HEK293T (cell line): ENCODE results near the gene MARK4.

ENCODE experiments used
- CTCF ChIA-PET: fragments of 350-600 bp; formaldehyde crosslinking; extraction: SDS; loops from one replicate; lab custom pipeline; 2021; ENCODE audit warnings: antibody characterized with exemption, inconsistent platforms; lab: Yijun Ruan, JAX
- POLR2A ChIA-PET: fragments of 350-600 bp; formaldehyde crosslinking; extraction: SDS; loops from one replicate; lab custom pipeline; 2020; ENCODE audit warnings: antibody characterized with exemption, inconsistent platforms; lab: Yijun Ruan, JAX
- DNase-seq: peaks from one replicate; pipeline ENCODE4 v3.0.0; 2012; ENCODE audit warnings: mixed read lengths; ENCODE audit errors: extremely low spot score
- ARNT ChIP-seq: fragments of 450-650 bp; IDR thresholded peaks from 2 replicates; pipeline ENCODE4 v1.6.1; 2017; ENCODE audit warnings: mild to moderate bottlenecking
- BHLHE40 ChIP-seq: fragments of 450-650 bp; IDR thresholded peaks from 2 replicates; pipeline ENCODE4 v1.6.1; 2016; ENCODE audit warnings: mild to moderate bottlenecking, moderate library complexity, borderline replicate concordance
- CTBP1 ChIP-seq: fragments of 450-650 bp; IDR thresholded peaks from 2 replicates; pipeline ENCODE4 v1.6.1; 2016; ENCODE audit warnings: borderline replicate concordance
- ELF4 ChIP-seq: fragments of 450-650 bp; IDR thresholded peaks from 2 replicates; pipeline ENCODE4 v1.6.1; 2017; ENCODE audit warnings: antibody characterized with exemption
- FOXA1 ChIP-seq: fragments of 450-650 bp; IDR thresholded peaks from 2 replicates; pipeline ENCODE4 v1.6.1; 2016; ENCODE audit warnings: mild to moderate bottlenecking
- FOXK2 ChIP-seq: fragments of 450-650 bp; IDR thresholded peaks from 2 replicates; pipeline ENCODE4 v1.6.1; 2016; ENCODE audit warnings: mild to moderate bottlenecking
- FOXM1 ChIP-seq: fragments of 450-650 bp; IDR thresholded peaks from 2 replicates; pipeline ENCODE4 v1.6.1; 2017; ENCODE audit warnings: mild to moderate bottlenecking, borderline replicate concordance
- HDGF ChIP-seq: fragments of 450-650 bp; IDR thresholded peaks from 2 replicates; pipeline ENCODE4 v1.6.1; 2017; ENCODE audit warnings: antibody characterized with exemption, borderline replicate concordance
- L3MBTL2 ChIP-seq: fragments of 450-650 bp; conservative IDR thresholded peaks from 2 replicates; pipeline ENCODE4 v1.6.1; 2016; ENCODE audit warnings: mild to moderate bottlenecking
- LEF1 ChIP-seq: fragments of 450-650 bp; IDR thresholded peaks from 2 replicates; pipeline ENCODE4 v1.6.1; 2017; ENCODE audit warnings: mild to moderate bottlenecking, borderline replicate concordance
- NFRKB ChIP-seq: fragments of 450-650 bp; IDR thresholded peaks from 2 replicates; pipeline ENCODE4 v1.6.1; 2016; ENCODE audit warnings: mild to moderate bottlenecking, moderate library complexity
- PKNOX1 ChIP-seq: fragments of 450-650 bp; IDR thresholded peaks from 2 replicates; pipeline ENCODE4 v1.6.1; 2016
- SP1 ChIP-seq: fragments of 450-650 bp; IDR thresholded peaks from 2 replicates; pipeline ENCODE4 v1.6.1; 2017
- SUZ12 ChIP-seq: fragments of 450-650 bp; IDR thresholded peaks from 2 replicates; pipeline ENCODE4 v1.6.1; 2016; ENCODE audit warnings: mild to moderate bottlenecking
- TARDBP ChIP-seq: fragments of 450-650 bp; IDR thresholded peaks from 2 replicates; pipeline ENCODE4 v1.6.1; 2016
- ZNF384 ChIP-seq: fragments of 450-650 bp; IDR thresholded peaks from 2 replicates; pipeline ENCODE4 v1.6.1; 2016

MARK4 gene

GRCh38 chr19:45273521-45273855, 22.4 kb downstream of the MARK4 start:
- ChIA-PET POLR2A (no interaction called here), CTCF (no interaction called here)
- TF ChIP-seq FOXA1: no peak
- TF ChIP-seq BHLHE40: no peak
- no peak for TF ChIP-seq CTBP1
- TF ChIP-seq ELF4: no peak
- TF ChIP-seq SUZ12: no peak
- DNase-seq: no peak

GRCh38 chr19:45275370-45275971, 24.4 kb downstream of the MARK4 start:
- peak; percentile 62 for TF ChIP-seq ZNF384
- no peak for TF ChIP-seq NFRKB
- ChIA-PET CTCF (interaction anchor here (0.6 to 0.9 kb wide), 2 partner anchors 11 to 57 kb away, joined by 3 read pairs; no protein-coding TSS in a partner anchor), POLR2A (interaction anchor here (1.4 kb wide), 1 partner anchor 25 kb away, joined by 6 read pairs; no protein-coding TSS in a partner anchor)
- DNase-seq: no peak

- CTCF ChIA-PET: interaction anchor here (0.6 to 0.8 kb wide), 3 partner anchors 31 to 418 kb away, joined by 3 to 4 read pairs (median 3); no protein-coding TSS in a partner anchor
- POLR2A ChIA-PET: interaction anchor here (1.4 kb wide), 1 partner anchor 24 kb away, joined by 6 read pairs; no protein-coding TSS in a partner anchor
- TF ChIP-seq L3MBTL2: no peak
- TF ChIP-seq FOXM1: no peak
- no peak for TF ChIP-seq CTBP1
- TF ChIP-seq ZNF384: peak; percentile 67
- TF ChIP-seq HDGF: no peak
- no peak for TF ChIP-seq SUZ12
- TF ChIP-seq TARDBP: no peak
- DNase-seq: no peak
These were observed 25.2 kb downstream of the MARK4 start for GRCh38 chr19:45276284-45276687.

GRCh38 chr19:45278087-45278486, 27.0 kb downstream of the MARK4 start:
- TF ChIP-seq CTBP1: no peak
- TF ChIP-seq BHLHE40: no peak
- no peak for DNase-seq
- ChIA-PET POLR2A (interaction anchor here (0.9 kb wide), 1 partner anchor 23 kb away, joined by 4 read pairs; no protein-coding TSS in a partner anchor), CTCF (no interaction called here)

GRCh38 chr19:45279587-45280192, 28.6 kb downstream of the MARK4 start:
- no peak for DNase-seq
- TF ChIP-seq FOXK2: no peak
- TF ChIP-seq HDGF: no peak
- no peak for TF ChIP-seq ARNT
- no peak for TF ChIP-seq FOXA1
- no peak for TF ChIP-seq SP1
- TF ChIP-seq LEF1: no peak
- TF ChIP-seq L3MBTL2: no peak
- TF ChIP-seq ELF4: no peak
- TF ChIP-seq FOXM1: no peak
- TF ChIP-seq BHLHE40: no peak
- TF ChIP-seq NFRKB: no peak
- TF ChIP-seq CTBP1: no peak
- TF ChIP-seq SUZ12: no peak
- TF ChIP-seq TARDBP: no peak
- ChIA-PET CTCF (no interaction called here), POLR2A (no interaction called here)

- no peak for DNase-seq
- TF ChIP-seq TARDBP: no peak
- no peak for TF ChIP-seq FOXK2
- ChIA-PET POLR2A (no interaction called here), CTCF (no interaction called here)
These were observed 29.4 kb downstream of the MARK4 start for GRCh38 chr19:45280471-45280961.

GRCh38 chr19:45283443-45284033, 32.5 kb downstream of the MARK4 start:
- DNase-seq: no peak
- POLR2A ChIA-PET: no interaction called here
- CTCF ChIA-PET: no interaction called here

More at GRCh38 chr19:45283443-45284033, 32.5 kb downstream of the MARK4 start:
- TF ChIP-seq LEF1 (no peak), SP1 (no peak), FOXM1 (no peak), TARDBP (no peak), ELF4 (no peak), PKNOX1 (no peak), FOXA1 (no peak), SUZ12 (no peak), ZNF384 (no peak), BHLHE40 (no peak), HDGF (no peak), ARNT (no peak), CTBP1 (no peak)
